K562 (cell line): ENCODE measurements around the gene AKAP14. TPM values are rescaled to one million over a fixed set of nuclear protein-coding genes. Genes with fewer than 3 reads are reported as not detected.

Experiments used
- ATF1 ChIP-seq, 2 experiments: fragments of 450-650 bp in 1 of 2; IDR thresholded peaks; 2 replicates each; pipeline ENCODE4 v1.6.1; 2016; ENCODE audit warnings: missing compliant biosample characterization in 1 of 2, missing genetic modification characterization in 1 of 2
- DIDO1 ChIP-seq: fragments of 450-650 bp; IDR thresholded peaks from 2 replicates; pipeline ENCODE4 v1.6.1; 2016; ENCODE audit warnings: low read depth, missing biosample characterization, missing genetic modification characterization
- FOXA3 ChIP-seq, 2 experiments: fragments of 450-650 bp in 1 of 2; sonication (generic) in 1 of 2; formaldehyde crosslinking; IDR thresholded peaks in 1 of 2; conservative IDR thresholded peaks in 1 of 2; 2 replicates each; pipeline versions ENCODE4 v1.4.0 to v1.8.0; 2020 to 2022; ENCODE audit warnings: mild to moderate bottlenecking in 2 of 2, missing genetic modification reagents in 1 of 2
- HDAC1 ChIP-seq, 2 experiments: fragments of 450-650 bp; IDR thresholded peaks; 2 replicates each; pipeline ENCODE4 v1.6.1; 2016 to 2017; ENCODE audit warnings: inconsistent platforms in 1 of 2, mild to moderate bottlenecking in 1 of 2, moderate library complexity in 1 of 2
- HNRNPLL ChIP-seq: fragments of 200-400 bp; formaldehyde crosslinking; IDR thresholded peaks from 2 replicates; pipeline ENCODE4 v1.6.1; 2017; ENCODE audit warnings: low read length, low read depth, mild to moderate bottlenecking; ENCODE audit not compliant: poor library complexity, severe bottlenecking
- MEIS2 ChIP-seq: fragments of 450-650 bp; IDR thresholded peaks from 2 replicates; pipeline ENCODE4 v1.6.1; 2014; ENCODE audit warnings: mild to moderate bottlenecking; ENCODE audit not compliant: partially characterized antibody
- MTA2 ChIP-seq: fragments of 450-650 bp; IDR thresholded peaks from 2 replicates; pipeline ENCODE4 v1.6.1; 2016; ENCODE audit warnings: low read depth
- MYC ChIP-seq, 2 experiments: fragments of 250-450 bp in 1 of 2; sonication (Bioruptor Pico) in 1 of 2; IDR thresholded peaks; 2 replicates each; pipeline versions ENCODE4 v1.5.1 to v1.6.1; 2012 to 2021; ENCODE audit warnings: low read depth in 2 of 2, borderline replicate concordance in 1 of 2, improper control_type of control experiment in 1 of 2, low read length in 1 of 2, mild to moderate bottlenecking in 1 of 2, moderate library complexity in 1 of 2
- NR4A1 ChIP-seq, 2 experiments: fragments of 250-450 bp in 1 of 2; fragments of 450-650 bp in 1 of 2; sonication (Bioruptor Pico) in 1 of 2; IDR thresholded peaks; 2 replicates each; pipeline versions ENCODE4 v1.4.0 to v1.6.1; 2016 to 2020; ENCODE audit warnings: mild to moderate bottlenecking in 2 of 2, missing compliant biosample characterization in 1 of 2, missing genetic modification characterization in 1 of 2, moderate library complexity in 1 of 2
- POLR2A ChIP-seq: fragments of 450-650 bp; conservative IDR thresholded peaks from 2 replicates; pipeline ENCODE4 v1.6.1; 2016
- POLR2H ChIP-seq: IDR thresholded peaks from 2 replicates; pipeline ENCODE4 v1.6.1; 2016; ENCODE audit warnings: missing genetic modification characterization, low read depth, mild to moderate bottlenecking, control low read depth, missing compliant biosample characterization, moderate library complexity
- PRPF4 ChIP-seq: fragments of 200-400 bp; formaldehyde crosslinking; IDR thresholded peaks from one replicate; pipeline ENCODE4 v1.6.1; 2017; ENCODE audit warnings: low read length, low read depth, mild to moderate bottlenecking; ENCODE audit not compliant: insufficient read depth, poor library complexity, severe bottlenecking
- SAFB2 ChIP-seq: fragments of 200-400 bp; formaldehyde crosslinking; IDR thresholded peaks from 2 replicates; pipeline ENCODE4 v1.6.1; 2018; ENCODE audit warnings: borderline replicate concordance, low read length, low read depth, moderate library complexity; ENCODE audit not compliant: severe bottlenecking
- STAT5A ChIP-seq: IDR thresholded peaks from 2 replicates; pipeline ENCODE4 v1.6.1; 2012; ENCODE audit warnings: low read length, inconsistent platforms, borderline replicate concordance
- TAF9B ChIP-seq: fragments of 450-650 bp; IDR thresholded peaks from 2 replicates; pipeline ENCODE4 v1.6.1; 2018; ENCODE audit warnings: mild to moderate bottlenecking; ENCODE audit not compliant: partially characterized antibody
- ZNF282 ChIP-seq: sonication (generic); formaldehyde crosslinking; IDR thresholded peaks from 2 replicates; pipeline ENCODE4 v1.8.1; 2023; ENCODE audit warnings: missing genetic modification reagents
- ZNF589 ChIP-seq: fragments of 200-800 bp; sonication (Bioruptor generic); IDR thresholded peaks from 2 replicates; pipeline ENCODE4 v1.6.1; 2016; ENCODE audit warnings: low read depth, missing genetic modification characterization, missing compliant biosample characterization
- polyA plus RNA-seq, 8 experiments: library from polyadenylated mRNA; depleted of rRNA in 4 of 8; stranded (reverse) in 5 of 8; unstranded in 3 of 8; fragments of >200 nt; fragmentation: Nextera tagmentation in 2 of 8; fragmentation: Illumina TruSeq in 1 of 8; extraction: Ambion mirVana in 2 of 8; extraction: Trizol in 1 of 8; gene quantifications; 2 replicates each; pipeline versions ENCODE4 v1.2.1 to v1.2.3, GENCODE V29; 2011 to 2014; ENCODE audit warnings: inconsistent platforms in 1 of 8, missing spikeins in 1 of 8
- total RNA-seq, 7 experiments: library from RNA; depleted of rRNA in 6 of 7; stranded (reverse); fragments of >200 nt in 6 of 7; fragmentation: Illumina TruSeq in 2 of 7; extraction: Trizol in 2 of 7; gene quantifications; 2 replicates each; pipeline versions ENCODE4 v1.2.1 to v1.2.3, GENCODE V29; 2011 to 2021; ENCODE audit warnings: low replicate concordance in 1 of 7
- TF ChIP-seq, protein P1 (sequence below): fragments of 450-650 bp; IDR thresholded peaks from 2 replicates; pipeline ENCODE4 v1.6.1; 2014; ENCODE audit warnings: low read depth, mild to moderate bottlenecking, moderate library complexity, borderline replicate concordance
- TF ChIP-seq, protein P2 (sequence below): sonication (generic); formaldehyde crosslinking; IDR thresholded peaks from 2 replicates; pipeline ENCODE4 v1.9.0; 2022; ENCODE audit warnings: mild to moderate bottlenecking, missing genetic modification reagents
- TF ChIP-seq, protein P3 (sequence below): fragments of 450-650 bp; formaldehyde crosslinking; IDR thresholded peaks from 2 replicates; pipeline ENCODE4 v1.4.0; 2020; ENCODE audit warnings: mild to moderate bottlenecking, mixed read lengths
- TF ChIP-seq, protein P4 (sequence below), 3 experiments: fragments of 200-800 bp in 1 of 3; sonication (Bioruptor generic) in 1 of 3; sonication (generic) in 1 of 3; formaldehyde crosslinking in 1 of 3; IDR thresholded peaks; 2 replicates each; pipeline versions ENCODE4 v1.6.1 to v1.8.0; 2016 to 2022; ENCODE audit warnings: mild to moderate bottlenecking in 2 of 3, missing compliant biosample characterization in 2 of 3, missing genetic modification characterization in 2 of 3, missing genetic modification reagents in 1 of 3

Gene AKAP14
- total and polyA plus RNA-seq, 9 of the 15 experiments (the other 6 are each of a cell fraction or from before 2014, with no cell fraction given), result not detected

DNA sequence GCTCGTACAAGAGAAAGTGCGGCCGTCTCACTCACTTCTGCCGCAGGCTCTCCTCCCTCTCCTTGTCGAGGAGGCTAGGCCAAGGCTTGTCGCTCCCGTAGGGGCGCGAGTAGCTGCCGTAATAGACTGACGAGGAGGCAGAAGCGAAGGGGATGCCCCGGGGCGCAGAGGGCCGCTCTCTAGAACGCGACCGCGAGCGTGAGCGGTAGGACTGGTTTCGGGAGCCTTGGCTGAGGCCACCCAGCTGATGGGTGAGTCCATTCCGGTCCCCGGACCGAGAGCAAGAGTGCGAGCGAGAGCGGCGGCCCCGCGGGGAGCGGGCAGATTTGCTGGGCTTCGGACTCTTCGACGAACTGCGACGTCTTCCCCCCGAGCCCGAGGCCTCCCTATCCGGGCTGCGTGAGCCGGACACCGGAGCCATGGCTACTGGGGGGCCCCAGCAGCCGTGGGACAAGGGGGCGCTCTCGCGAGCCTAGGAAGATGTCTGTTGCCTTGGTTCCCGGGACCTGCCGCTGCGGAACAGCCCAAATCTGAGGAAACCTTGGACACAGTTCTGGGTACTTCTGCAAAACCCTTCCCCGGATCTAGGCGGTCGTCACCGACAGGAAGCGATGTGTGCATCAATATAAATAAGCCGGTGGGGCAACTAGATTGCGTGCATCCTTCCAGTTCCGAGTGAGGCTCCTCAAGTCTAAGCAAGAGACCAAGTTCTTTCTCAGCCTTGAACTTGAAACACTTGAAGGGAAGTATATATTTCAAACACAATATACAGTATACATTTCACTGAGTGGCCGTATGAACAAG lies 47.7 kb downstream of the AKAP14 start, which contains the start of gene NKAP (continued):
- TF ChIP-seq ATF1 (CRISPR knock-in tag; IDR thresholded peaks at IDR 0.05) (no peak), ATF1 (tag; IDR thresholded peaks at IDR 0.05) (peak; percentile 86), HDAC1 (IDR thresholded peaks at IDR 0.05) (peak in 1 of 2 experiments; percentile 29; a peak in 1 of 4 replicates), STAT5A (peak; percentile 47; the same call in 1 of the 2 replicates), PRPF4 (no peak), HNRNPLL (peak; percentile 32), TAF9B (peak; percentile 58), MEIS2 (no peak), DIDO1 (tag) (peak; percentile 94), MTA2 (no peak), POLR2H (tag) (peak; percentile 43; the same call in 1 of the 2 replicates), FOXA3 (CRISPR knock-in tag; conservative IDR thresholded peaks at IDR 0.05 in 1 of 2, IDR thresholded peaks at IDR 0.05 in 1 of 2) (peak; percentile 95 to 98), ZNF589 (no peak), NR4A1 (CRISPR knock-in tag; IDR thresholded peaks at IDR 0.05) (no peak), NR4A1 (tag; IDR thresholded peaks at IDR 0.05) (no peak), POLR2A (peak; percentile 79), SAFB2 (no peak), ZNF282 (no peak), MYC (IDR thresholded peaks at IDR 0.05; ENCODE audit: low read depth, low read length) (peak; percentile 52; the same call in 1 of the 2 replicates), MYC (CRISPR knock-in tag; IDR thresholded peaks at IDR 0.05; ENCODE audit: borderline replicate concordance, low read depth) (no peak)
- TF ChIP-seq, protein P1, sequence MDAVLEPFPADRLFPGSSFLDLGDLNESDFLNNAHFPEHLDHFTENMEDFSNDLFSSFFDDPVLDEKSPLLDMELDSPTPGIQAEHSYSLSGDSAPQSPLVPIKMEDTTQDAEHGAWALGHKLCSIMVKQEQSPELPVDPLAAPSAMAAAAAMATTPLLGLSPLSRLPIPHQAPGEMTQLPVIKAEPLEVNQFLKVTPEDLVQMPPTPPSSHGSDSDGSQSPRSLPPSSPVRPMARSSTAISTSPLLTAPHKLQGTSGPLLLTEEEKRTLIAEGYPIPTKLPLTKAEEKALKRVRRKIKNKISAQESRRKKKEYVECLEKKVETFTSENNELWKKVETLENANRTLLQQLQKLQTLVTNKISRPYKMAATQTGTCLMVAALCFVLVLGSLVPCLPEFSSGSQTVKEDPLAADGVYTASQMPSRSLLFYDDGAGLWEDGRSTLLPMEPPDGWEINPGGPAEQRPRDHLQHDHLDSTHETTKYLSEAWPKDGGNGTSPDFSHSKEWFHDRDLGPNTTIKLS, result peak; percentile 42; the same call in 1 of the 2 replicates
- TF ChIP-seq, protein P2, sequence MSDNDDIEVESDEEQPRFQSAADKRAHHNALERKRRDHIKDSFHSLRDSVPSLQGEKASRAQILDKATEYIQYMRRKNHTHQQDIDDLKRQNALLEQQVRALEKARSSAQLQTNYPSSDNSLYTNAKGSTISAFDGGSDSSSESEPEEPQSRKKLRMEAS (CRISPR knock-in tag), result no peak
- TF ChIP-seq, protein P3, sequence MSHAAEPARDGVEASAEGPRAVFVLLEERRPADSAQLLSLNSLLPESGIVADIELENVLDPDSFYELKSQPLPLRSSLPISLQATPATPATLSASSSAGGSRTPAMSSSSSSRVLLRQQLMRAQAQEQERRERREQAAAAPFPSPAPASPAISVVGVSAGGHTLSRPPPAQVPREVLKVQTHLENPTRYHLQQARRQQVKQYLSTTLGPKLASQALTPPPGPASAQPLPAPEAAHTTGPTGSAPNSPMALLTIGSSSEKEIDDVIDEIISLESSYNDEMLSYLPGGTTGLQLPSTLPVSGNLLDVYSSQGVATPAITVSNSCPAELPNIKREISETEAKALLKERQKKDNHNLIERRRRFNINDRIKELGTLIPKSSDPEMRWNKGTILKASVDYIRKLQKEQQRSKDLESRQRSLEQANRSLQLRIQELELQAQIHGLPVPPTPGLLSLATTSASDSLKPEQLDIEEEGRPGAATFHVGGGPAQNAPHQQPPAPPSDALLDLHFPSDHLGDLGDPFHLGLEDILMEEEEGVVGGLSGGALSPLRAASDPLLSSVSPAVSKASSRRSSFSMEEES (CRISPR knock-in tag), result no peak
- TF ChIP-seq, protein P4, sequence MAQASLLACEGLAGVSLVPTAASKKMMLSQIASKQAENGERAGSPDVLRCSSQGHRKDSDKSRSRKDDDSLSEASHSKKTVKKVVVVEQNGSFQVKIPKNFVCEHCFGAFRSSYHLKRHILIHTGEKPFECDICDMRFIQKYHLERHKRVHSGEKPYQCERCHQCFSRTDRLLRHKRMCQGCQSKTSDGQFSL (CRISPR knock-in tag; IDR thresholded peaks at IDR 0.05), result no peak
- TF ChIP-seq, protein P4 (tag; IDR thresholded peaks at IDR 0.05), result no peak
